Panc1 (cell line): ENCODE results near the gene MAGI3.

Experiments used
- CTCF ChIP-seq: fragments of 450-650 bp; IDR thresholded peaks from 2 replicates; pipeline ENCODE4 v1.5.1; 2017; ENCODE audit warnings: mild to moderate bottlenecking
- POLR2AphosphoS5 ChIP-seq: IDR thresholded peaks from 2 replicates; pipeline ENCODE4 v1.6.1; 2012; ENCODE audit warnings: mild to moderate bottlenecking, low read depth, low read length, moderate library complexity
- REST ChIP-seq, 2 experiments: IDR thresholded peaks; 2 replicates each; pipeline ENCODE4 v1.6.1; 2011 to 2012; ENCODE audit warnings: low read depth in 2 of 2, control low read depth in 1 of 2, low read length in 1 of 2, mild to moderate bottlenecking in 1 of 2, moderate library complexity in 1 of 2; ENCODE audit not compliant: insufficient read depth in 1 of 2
- SIN3A ChIP-seq: IDR thresholded peaks from 2 replicates; pipeline ENCODE4 v1.6.1; 2012; ENCODE audit warnings: low read depth, mild to moderate bottlenecking, low read length, moderate library complexity, borderline replicate concordance; ENCODE audit not compliant: insufficient read depth

GRCh38 chr1:113389359-113389952 is 859 bp upstream of the MAGI3 start:
- TF ChIP-seq CTCF (no peak), POLR2AphosphoS5 (no peak), SIN3A (no peak), REST (IDR thresholded peaks at IDR 0.05; ENCODE audit: insufficient read depth in 1 of 2, low read depth in 2 of 2, low read length in 1 of 2) (no peak)
